ENCODE results near the gene NOSTRIN. TPM values are rescaled to one million over a fixed set of nuclear protein-coding genes. Genes with fewer than 3 reads are reported as not detected.
"Not testable (repeated sequence)": the region's sequence is repeated elsewhere in the genome, so short reads cannot be mapped to it uniquely, and the experiment has no call there.

Gene NOSTRIN
- total RNA-seq, 4 donors from 2014 or later: 5.0 to 16.1 (median 6.4) TPM

DNA sequence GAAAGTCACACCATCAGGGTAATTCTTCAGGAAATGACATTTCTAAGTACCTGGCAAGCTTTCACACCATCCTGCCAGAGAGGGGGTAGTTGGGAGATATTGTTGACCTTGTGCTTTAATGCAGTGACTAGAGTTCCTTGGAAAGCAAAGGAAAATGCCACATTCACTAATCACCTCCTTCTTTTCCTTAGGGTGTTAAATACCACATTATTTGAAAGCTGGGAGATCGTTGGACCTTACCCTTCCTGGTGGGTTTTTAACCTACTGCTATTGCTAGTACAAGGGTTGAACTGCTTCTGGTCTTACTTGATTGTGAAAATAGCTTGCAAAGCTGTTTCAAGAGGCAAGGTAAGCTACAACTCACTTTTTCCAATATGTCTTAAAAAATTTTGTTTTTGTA lies 37.0 kb upstream of the NOSTRIN start:
- H3K9me3 ChIP-seq: no peaks in the 10 kb centered on the region
- TF ChIP-seq POLR2A (IDR thresholded peaks at IDR 0.05): no peak
- TF ChIP-seq, protein P1, sequence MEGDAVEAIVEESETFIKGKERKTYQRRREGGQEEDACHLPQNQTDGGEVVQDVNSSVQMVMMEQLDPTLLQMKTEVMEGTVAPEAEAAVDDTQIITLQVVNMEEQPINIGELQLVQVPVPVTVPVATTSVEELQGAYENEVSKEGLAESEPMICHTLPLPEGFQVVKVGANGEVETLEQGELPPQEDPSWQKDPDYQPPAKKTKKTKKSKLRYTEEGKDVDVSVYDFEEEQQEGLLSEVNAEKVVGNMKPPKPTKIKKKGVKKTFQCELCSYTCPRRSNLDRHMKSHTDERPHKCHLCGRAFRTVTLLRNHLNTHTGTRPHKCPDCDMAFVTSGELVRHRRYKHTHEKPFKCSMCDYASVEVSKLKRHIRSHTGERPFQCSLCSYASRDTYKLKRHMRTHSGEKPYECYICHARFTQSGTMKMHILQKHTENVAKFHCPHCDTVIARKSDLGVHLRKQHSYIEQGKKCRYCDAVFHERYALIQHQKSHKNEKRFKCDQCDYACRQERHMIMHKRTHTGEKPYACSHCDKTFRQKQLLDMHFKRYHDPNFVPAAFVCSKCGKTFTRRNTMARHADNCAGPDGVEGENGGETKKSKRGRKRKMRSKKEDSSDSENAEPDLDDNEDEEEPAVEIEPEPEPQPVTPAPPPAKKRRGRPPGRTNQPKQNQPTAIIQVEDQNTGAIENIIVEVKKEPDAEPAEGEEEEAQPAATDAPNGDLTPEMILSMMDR (IDR thresholded peaks at IDR 0.05 in 4 of 5, conservative IDR thresholded peaks at IDR 0.05 in 1 of 5): no peak
- no peak for DNase-seq
- H3K27ac ChIP-seq: no peak overlapping the region
- no peaks in the 10 kb centered on the region for H3K36me3 ChIP-seq
- H3K4me1 ChIP-seq: no peaks in the 10 kb centered on the region
- ATAC-seq: no peak
- in situ Hi-C loops (cut with MboI; ENCODE audit: low sequenced_read_pairs in 4 of 4) (no loop called here), intact Hi-C loops (cut with DNase I; ENCODE audit: low total_unique reads) (no loop called here)
- H3K27me3 ChIP-seq: no peaks in the 10 kb centered on the region
- no peak overlapping the region for H3K4me3 ChIP-seq

DNA sequence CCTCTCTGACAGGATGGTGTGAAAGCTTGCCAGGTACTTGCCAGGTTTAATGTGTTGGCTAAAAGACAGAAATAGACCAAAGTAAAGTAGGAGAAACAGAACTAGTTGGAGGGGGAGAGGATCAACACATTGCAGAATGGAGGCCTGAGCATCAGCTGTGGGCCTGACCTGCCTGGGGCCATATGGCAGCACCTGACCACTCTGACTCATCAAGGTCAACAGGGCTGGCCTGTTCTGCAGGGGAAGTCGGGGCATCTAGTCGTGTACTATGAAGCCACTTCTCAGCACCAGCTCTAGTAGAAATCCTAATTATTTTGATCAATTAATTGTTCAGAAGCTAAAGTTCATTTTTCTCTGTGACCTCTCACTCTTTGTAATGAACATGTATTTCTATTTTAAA lies 35.8 kb upstream of the NOSTRIN start:
- Histone ChIP-seq H3K36me3 (no peaks in the 10 kb centered on the region), H3K4me3 (no peak overlapping the region), H3K27ac (no peak overlapping the region), H3K9me3 (no peaks in the 10 kb centered on the region), H3K4me1 (no peaks in the 10 kb centered on the region), H3K27me3 (no peaks in the 10 kb centered on the region)
- no peak for TF ChIP-seq POLR2A (IDR thresholded peaks at IDR 0.05)
- in situ Hi-C loops (cut with MboI; ENCODE audit: low sequenced_read_pairs in 4 of 4): no loop called here
- ATAC-seq: no peak
- DNase-seq: no peak
- intact Hi-C loops (cut with DNase I; ENCODE audit: low total_unique reads): no loop called here

DNA sequence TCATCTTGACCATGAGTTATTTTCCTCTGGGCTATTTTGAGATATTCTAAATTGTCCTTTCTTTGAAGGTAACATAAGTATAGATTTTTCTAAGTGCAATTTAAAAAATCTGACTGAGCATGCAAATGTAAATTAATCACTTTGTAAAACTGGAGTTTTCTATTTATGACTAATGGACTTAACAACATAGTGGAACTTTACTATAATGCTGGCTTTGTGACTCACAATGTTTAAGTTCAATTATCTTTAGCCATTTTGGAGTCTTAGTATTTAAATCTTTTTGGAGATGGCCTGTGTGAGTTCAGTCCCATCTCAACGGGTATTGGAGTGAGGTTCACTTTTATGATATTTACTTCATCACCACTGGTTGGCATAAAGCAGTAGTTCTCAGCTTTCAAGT lies 35.2 kb upstream of the NOSTRIN start:
- Histone ChIP-seq H3K36me3 (no peaks in the 10 kb centered on the region), H3K27ac (no peak overlapping the region), H3K4me3 (no peak overlapping the region), H3K27me3 (no peaks in the 10 kb centered on the region), H3K4me1 (no peaks in the 10 kb centered on the region), H3K9me3 (no peaks in the 10 kb centered on the region)
- no peak for ATAC-seq
- TF ChIP-seq POLR2A (IDR thresholded peaks at IDR 0.05): no peak
- TF ChIP-seq, protein P1 (IDR thresholded peaks at IDR 0.05 in 4 of 5, conservative IDR thresholded peaks at IDR 0.05 in 1 of 5): no peak
- intact Hi-C loops (cut with DNase I; ENCODE audit: low total_unique reads): no loop called here
- in situ Hi-C loops (cut with MboI; ENCODE audit: low sequenced_read_pairs in 4 of 4): no loop called here
- no peak for DNase-seq

- H3K27ac ChIP-seq; ATAC-seq; H3K36me3 ChIP-seq; in situ Hi-C loops (cut with MboI; ENCODE audit: low sequenced_read_pairs in 4 of 4); H3K4me1 ChIP-seq; DNase-seq; H3K4me3 ChIP-seq; H3K9me3 ChIP-seq; H3K27me3 ChIP-seq; intact Hi-C loops (cut with DNase I; ENCODE audit: low total_unique reads): not testable (repeated sequence)
Observed at GRCh38 chr2:168768357-168768756, 34.1 kb upstream of the NOSTRIN start.

DNA sequence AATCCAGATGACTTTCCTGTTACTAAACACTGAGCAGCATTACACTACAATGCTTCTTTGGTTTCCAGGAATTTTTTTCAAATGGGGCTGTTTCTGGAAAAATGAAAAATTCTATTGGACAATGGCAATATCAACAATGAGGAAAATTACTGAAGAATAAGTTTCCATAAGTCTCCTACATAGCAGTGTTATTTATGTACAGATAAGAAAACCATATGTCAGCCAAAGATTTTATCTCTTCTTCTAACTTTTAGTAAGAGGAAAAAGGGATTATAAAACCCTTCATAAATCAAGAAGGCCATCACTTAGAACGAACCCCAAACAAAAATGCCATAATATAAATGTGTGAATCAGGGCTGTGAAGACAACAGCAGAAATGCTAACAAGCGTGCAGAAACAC lies 31.6 kb upstream of the NOSTRIN start:
- Histone ChIP-seq H3K27ac (no peak overlapping the region), H3K9me3 (no peaks in the 10 kb centered on the region), H3K4me1 (no peaks in the 10 kb centered on the region), H3K4me3 (no peak overlapping the region), H3K27me3 (no peaks in the 10 kb centered on the region), H3K36me3 (no peaks in the 10 kb centered on the region)
- ATAC-seq (no peak), DNase-seq (no peak)
- in situ Hi-C loops (cut with MboI; ENCODE audit: low sequenced_read_pairs in 4 of 4) (loop anchor here in 3 of 4 donors (5.0 to 10.0 kb wide), 2 partner anchors 144 to 147 kb away; no protein-coding TSS in a partner anchor), intact Hi-C loops (cut with DNase I; ENCODE audit: low total_unique reads) (loop anchor here (5.0 kb wide), 1 partner anchor 362 kb away; no protein-coding TSS in a partner anchor)
- TF ChIP-seq, protein P1 (IDR thresholded peaks at IDR 0.05 in 4 of 5, conservative IDR thresholded peaks at IDR 0.05 in 1 of 5): no peak
- no peak for TF ChIP-seq POLR2A (IDR thresholded peaks at IDR 0.05)

DNA sequence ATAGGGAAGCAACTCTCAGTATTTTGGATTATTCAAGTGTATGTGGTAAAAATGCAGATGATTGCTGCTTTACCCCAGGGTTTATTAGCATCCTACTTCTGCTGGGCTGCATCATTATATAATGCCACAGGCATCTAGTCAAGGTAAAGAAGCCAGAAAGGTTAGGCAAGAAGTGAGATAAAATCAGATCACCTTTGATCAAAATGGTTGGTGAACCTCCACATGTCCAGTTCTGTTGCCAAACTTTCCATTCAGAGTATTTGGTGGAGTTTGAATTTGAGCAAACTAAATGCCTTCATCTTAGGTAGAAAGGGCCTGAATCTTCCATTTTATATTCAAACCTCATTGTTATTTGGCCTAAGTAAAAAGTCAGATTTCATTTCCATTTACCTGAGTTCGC lies 29.7 kb upstream of the NOSTRIN start:
- H3K36me3 ChIP-seq: no peaks in the 10 kb centered on the region
- intact Hi-C loops (cut with DNase I; ENCODE audit: low total_unique reads) (loop anchor here (1.0 to 5.0 kb wide), 2 partner anchors 148 to 360 kb away; no protein-coding TSS in a partner anchor), in situ Hi-C loops (cut with MboI; ENCODE audit: low sequenced_read_pairs in 4 of 4) (loop anchor here in 3 of 4 donors (5.0 to 10.0 kb wide), 2 partner anchors 142 to 145 kb away; no protein-coding TSS in a partner anchor)
- no peak for ATAC-seq
- H3K4me1 ChIP-seq: no peaks in the 10 kb centered on the region
- no peaks in the 10 kb centered on the region for H3K27me3 ChIP-seq
- no peak for TF ChIP-seq POLR2A (IDR thresholded peaks at IDR 0.05)
- TF ChIP-seq, protein P1 (IDR thresholded peaks at IDR 0.05 in 4 of 5, conservative IDR thresholded peaks at IDR 0.05 in 1 of 5): no peak
- H3K9me3 ChIP-seq: no peaks in the 10 kb centered on the region
- H3K27ac ChIP-seq: no peak overlapping the region
- H3K4me3 ChIP-seq: no peak overlapping the region
- DNase-seq: no peak

All from gastrocnemius medialis (tissue), 4 donors.